BJ (cell line): ENCODE results near the gene RAP1GDS1. TPM values are rescaled to one million over a fixed set of nuclear protein-coding genes. Genes with fewer than 3 reads are reported as not detected.
A peak's percentile ranks its signal among the peaks of the same experiment; 100 is the strongest.
"Not testable (repeated sequence)": the region's sequence is repeated elsewhere in the genome, so short reads cannot be mapped to it uniquely, and the experiment has no call there.

Experiments used
- CTCF ChIA-PET: fragments of 350-600 bp; formaldehyde crosslinking; extraction: SDS; loops from one replicate; lab custom pipeline; 2021; ENCODE audit warnings: antibody characterized with exemption, inconsistent platforms; lab: Yijun Ruan, JAX
- POLR2A ChIA-PET: fragments of 300-600 bp; sonication (Branson Sonifier 250); formaldehyde crosslinking; extraction: SDS; loops from one replicate; lab custom pipeline; 2021; ENCODE audit warnings: antibody characterized with exemption; lab: Charles Lee
- DNase-seq: peaks from one replicate; pipeline ENCODE4 v3.0.0-alpha.2; 2011; ENCODE audit warnings: low read depth
- H3K27me3 ChIP-seq: 2 replicates; pipeline ENCODE4 v1.6.0; 2011; ENCODE audit warnings: low read length; ENCODE audit not compliant: control insufficient read depth, insufficient read depth
- H3K36me3 ChIP-seq: 2 replicates; pipeline ENCODE4 v1.5.1; 2011; ENCODE audit warnings: low read length; ENCODE audit not compliant: control insufficient read depth, insufficient read depth
- H3K4me3 ChIP-seq: 2 replicates; pipeline ENCODE4 v1.5.1; 2011; ENCODE audit warnings: low read depth, mild to moderate bottlenecking, control low read depth, low read length
- polyA plus RNA-seq: library from polyadenylated mRNA; depleted of rRNA; stranded (reverse); fragments of >200 nt; gene quantifications from 2 replicates; pipeline ENCODE4 v1.2.3, GENCODE V29; 2011
- TF ChIP-seq, protein P1 (sequence below): IDR thresholded peaks from 2 replicates; pipeline ENCODE4 v1.5.1; 2011; ENCODE audit warnings: low read depth, mild to moderate bottlenecking, control low read depth, inconsistent platforms, low read length, moderate library complexity; ENCODE audit not compliant: insufficient read depth

Gene RAP1GDS1
- polyA plus RNA-seq, 1 experiment, result 35.1 TPM

DNA sequence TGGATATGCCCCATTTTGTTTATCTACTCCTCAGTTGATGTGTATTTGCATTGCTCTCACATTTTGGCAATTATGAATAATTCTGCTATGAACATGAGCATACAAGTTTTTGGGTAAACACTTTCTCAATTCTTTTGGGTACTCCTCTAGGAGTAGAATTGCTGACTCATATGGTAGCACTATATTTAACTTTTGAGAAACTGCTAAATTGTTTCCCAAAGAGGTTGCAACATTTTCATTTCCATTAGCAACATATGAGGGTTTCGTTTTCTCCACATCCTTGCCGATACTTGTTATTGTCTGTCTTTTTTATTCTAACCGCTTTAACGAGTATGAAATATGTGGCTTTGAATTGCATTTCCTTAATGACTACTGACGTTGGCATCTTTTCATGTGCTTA lies 211.9 kb downstream of the RAP1GDS1 start:
- CTCF ChIA-PET, result interaction anchor here (0.7 kb wide), 1 partner anchor 107 kb away, joined by 3 read pairs; no protein-coding TSS in a partner anchor
- H3K4me3 ChIP-seq, result no peak overlapping the region
- H3K27me3 ChIP-seq, result no peaks in the 10 kb centered on the region
- POLR2A ChIA-PET, result no interaction called here
- peaks cover 9% of the 10 kb centered on the region for H3K36me3 ChIP-seq
- DNase-seq, result no peak
- TF ChIP-seq, protein P1, sequence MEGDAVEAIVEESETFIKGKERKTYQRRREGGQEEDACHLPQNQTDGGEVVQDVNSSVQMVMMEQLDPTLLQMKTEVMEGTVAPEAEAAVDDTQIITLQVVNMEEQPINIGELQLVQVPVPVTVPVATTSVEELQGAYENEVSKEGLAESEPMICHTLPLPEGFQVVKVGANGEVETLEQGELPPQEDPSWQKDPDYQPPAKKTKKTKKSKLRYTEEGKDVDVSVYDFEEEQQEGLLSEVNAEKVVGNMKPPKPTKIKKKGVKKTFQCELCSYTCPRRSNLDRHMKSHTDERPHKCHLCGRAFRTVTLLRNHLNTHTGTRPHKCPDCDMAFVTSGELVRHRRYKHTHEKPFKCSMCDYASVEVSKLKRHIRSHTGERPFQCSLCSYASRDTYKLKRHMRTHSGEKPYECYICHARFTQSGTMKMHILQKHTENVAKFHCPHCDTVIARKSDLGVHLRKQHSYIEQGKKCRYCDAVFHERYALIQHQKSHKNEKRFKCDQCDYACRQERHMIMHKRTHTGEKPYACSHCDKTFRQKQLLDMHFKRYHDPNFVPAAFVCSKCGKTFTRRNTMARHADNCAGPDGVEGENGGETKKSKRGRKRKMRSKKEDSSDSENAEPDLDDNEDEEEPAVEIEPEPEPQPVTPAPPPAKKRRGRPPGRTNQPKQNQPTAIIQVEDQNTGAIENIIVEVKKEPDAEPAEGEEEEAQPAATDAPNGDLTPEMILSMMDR, result no peak

DNA sequence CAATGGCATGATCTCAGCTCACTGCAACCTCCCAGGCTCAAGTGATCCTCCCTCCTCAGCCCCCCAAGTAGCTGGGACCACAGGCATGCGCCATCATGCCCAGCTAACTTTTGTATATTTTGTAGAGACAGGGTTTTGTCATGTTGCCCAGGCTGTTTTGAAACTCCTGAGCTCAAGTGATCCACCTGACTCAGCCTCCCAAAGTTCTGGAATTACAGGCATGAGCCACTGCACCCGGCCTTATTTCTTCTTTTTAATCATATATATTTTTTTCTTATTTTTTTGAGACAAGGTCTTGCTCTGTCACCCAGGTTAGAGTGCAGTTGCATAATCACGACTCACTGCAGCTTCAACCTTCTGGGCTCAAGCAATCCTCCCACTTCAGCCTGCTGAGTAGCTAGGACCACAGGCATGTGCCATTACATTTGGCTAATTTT lies 213.2 kb downstream of the RAP1GDS1 start:
- DNase-seq, result peak; percentile 46
- H3K27me3 ChIP-seq, result no peaks in the 10 kb centered on the region
- ChIA-PET CTCF (interaction anchor here (1.1 kb wide), 1 partner anchor 42 kb away, joined by 5 read pairs; no protein-coding TSS in a partner anchor), POLR2A (interaction anchor here (0.7 kb wide), 1 partner anchor 611 kb away, joined by 3 read pairs; no protein-coding TSS in a partner anchor)
- TF ChIP-seq, protein P1, result no peak
- peaks cover 12% of the 10 kb centered on the region for H3K36me3 ChIP-seq
- H3K4me3 ChIP-seq, result no peak overlapping the region

DNA sequence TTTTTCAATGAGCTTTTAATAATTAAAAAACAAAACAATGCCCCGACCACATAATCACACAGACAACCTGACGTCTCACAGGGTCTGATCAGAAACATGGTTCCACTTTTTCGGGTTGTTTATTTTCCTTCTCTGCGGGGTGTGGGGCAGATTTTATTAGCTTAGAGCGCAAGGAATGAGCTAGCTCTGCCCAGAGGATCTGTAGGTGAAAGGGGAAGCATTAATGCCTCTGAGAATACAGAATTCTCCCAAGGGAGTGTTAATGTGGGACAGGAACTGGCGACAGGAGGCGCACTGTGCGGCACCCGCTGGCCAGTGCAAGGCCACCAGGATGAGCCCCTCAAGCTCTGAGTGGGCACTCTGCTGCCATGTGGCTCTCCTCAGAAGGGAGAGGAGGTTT lies 215.7 kb downstream of the RAP1GDS1 start:
- Histone ChIP-seq H3K4me3 (no peak overlapping the region), H3K36me3 (peaks cover 9% of the 10 kb centered on the region), H3K27me3 (no peaks in the 10 kb centered on the region)
- DNase-seq, result no peak
- CTCF ChIA-PET, result interaction anchor here (1.4 kb wide), 1 partner anchor 9 kb away, joined by 4 read pairs; no protein-coding TSS in a partner anchor
- TF ChIP-seq, protein P1, result no peak
- POLR2A ChIA-PET, result no interaction called here

DNA sequence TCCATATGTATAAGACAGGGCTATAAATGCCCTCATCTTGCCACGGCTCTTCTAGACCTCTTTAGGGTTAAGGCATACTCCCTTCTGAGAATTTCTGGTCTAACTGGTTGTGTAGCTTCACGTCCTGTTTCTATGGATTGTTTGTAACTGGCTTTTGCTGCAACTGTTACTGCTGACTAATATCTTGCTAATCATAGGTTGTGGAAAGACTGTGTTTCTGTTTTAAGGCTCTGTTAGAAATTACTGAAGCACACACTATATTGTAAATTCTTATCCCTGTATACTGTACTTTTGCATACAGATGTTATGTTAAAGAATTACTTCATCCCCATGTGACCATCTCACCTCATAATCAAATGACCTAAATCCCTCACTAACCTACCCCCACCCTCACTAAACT lies 218.4 kb downstream of the RAP1GDS1 start:
- H3K27me3 ChIP-seq, DNase-seq, POLR2A ChIA-PET, H3K36me3 ChIP-seq, H3K4me3 ChIP-seq: not testable (repeated sequence)
- CTCF ChIA-PET, result interaction anchor here (1.1 kb wide), 1 partner anchor 47 kb away, joined by 3 read pairs; no protein-coding TSS in a partner anchor

DNA sequence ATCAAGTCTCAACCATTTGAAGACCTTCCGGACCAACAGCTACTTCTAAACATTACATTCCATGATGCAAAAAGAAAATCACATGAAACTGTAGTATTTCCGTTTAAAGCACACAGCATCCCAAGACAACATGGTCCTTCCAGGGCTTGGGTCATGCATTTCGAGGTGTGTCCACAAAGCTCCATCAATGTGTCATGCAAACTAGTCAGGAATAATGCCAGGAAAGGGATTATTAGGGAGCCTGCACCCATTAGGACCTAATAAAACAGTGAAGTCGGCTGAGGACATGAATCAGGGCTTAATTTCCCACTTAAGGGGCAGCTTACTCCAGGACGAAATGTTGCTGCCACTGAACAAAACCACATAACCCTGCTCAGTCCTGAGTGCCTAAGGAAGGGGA lies 219.4 kb downstream of the RAP1GDS1 start:
- no peaks in the 10 kb centered on the region for H3K27me3 ChIP-seq
- TF ChIP-seq, protein P1, result no peak

More for the DNA sequence above, 219.4 kb downstream of the RAP1GDS1 start:
- ChIA-PET POLR2A (interaction anchor here (0.6 kb wide), 1 partner anchor 47 kb away, joined by 4 read pairs; no protein-coding TSS in a partner anchor), CTCF (interaction anchor here (0.6 kb wide), 1 partner anchor 178 kb away, joined by 3 read pairs; the partner anchor contains the start of gene TSPAN5)
- no peak overlapping the region for H3K4me3 ChIP-seq
- no peak for DNase-seq
- peaks cover 8% of the 10 kb centered on the region for H3K36me3 ChIP-seq
